ENCODE measurements around the gene NELFE. TPM values are rescaled to one million over a fixed set of nuclear protein-coding genes. Genes with fewer than 3 reads are reported as not detected.
A peak's percentile ranks its signal among the peaks of the same experiment; 100 is the strongest.
"Not testable (repeated sequence)": the region's sequence is repeated elsewhere in the genome, so short reads cannot be mapped to it uniquely, and the experiment has no call there.

The NELFE gene
- total RNA-seq, 4 donors from 2014 or later, result 52.6 to 83.9 (median 64.4) TPM

DNA sequence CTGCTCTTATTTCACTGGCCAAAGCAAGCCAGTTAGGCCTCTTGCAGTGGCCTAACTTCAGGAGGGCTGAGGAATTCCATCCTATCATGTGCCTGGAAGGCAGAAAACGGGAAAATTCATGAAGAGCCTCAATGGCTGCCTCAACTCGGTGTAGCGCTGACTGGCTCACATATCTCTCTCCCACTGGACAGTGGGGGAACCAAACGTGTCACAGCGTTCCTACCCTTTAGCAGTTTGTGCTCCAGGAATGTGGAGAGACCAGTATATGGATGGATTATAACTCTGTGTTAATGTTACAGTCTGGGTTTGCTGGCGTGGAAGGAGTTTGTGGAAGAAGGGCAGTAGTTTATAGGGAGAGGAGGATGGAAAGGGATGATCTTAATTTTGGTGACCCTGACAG, 43.0 kb downstream of the NELFE start:
- Histone ChIP-seq H3K27me3 (no peaks in the 10 kb centered on the region), H3K4me3 (no peak overlapping the region), H3K9me3 (no peaks in the 10 kb centered on the region), H3K4me1 (peaks cover 8 to 40% (median 11%) of the 10 kb centered on the region in 3 donors), H3K27ac (no peak overlapping the region), H3K36me3 (no peaks in the 10 kb centered on the region)
- intact Hi-C loops (cut with DNase I), result no loop called here
- no peak for TF ChIP-seq POLR2A (IDR thresholded peaks at IDR 0.05)
- TF ChIP-seq, protein P1, sequence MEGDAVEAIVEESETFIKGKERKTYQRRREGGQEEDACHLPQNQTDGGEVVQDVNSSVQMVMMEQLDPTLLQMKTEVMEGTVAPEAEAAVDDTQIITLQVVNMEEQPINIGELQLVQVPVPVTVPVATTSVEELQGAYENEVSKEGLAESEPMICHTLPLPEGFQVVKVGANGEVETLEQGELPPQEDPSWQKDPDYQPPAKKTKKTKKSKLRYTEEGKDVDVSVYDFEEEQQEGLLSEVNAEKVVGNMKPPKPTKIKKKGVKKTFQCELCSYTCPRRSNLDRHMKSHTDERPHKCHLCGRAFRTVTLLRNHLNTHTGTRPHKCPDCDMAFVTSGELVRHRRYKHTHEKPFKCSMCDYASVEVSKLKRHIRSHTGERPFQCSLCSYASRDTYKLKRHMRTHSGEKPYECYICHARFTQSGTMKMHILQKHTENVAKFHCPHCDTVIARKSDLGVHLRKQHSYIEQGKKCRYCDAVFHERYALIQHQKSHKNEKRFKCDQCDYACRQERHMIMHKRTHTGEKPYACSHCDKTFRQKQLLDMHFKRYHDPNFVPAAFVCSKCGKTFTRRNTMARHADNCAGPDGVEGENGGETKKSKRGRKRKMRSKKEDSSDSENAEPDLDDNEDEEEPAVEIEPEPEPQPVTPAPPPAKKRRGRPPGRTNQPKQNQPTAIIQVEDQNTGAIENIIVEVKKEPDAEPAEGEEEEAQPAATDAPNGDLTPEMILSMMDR (IDR thresholded peaks at IDR 0.05), result no peak
- no peak for DNase-seq
- 65 to 70% methylated on average over 6 of the region's 6 CpGs for WGBS, 2 donors

DNA sequence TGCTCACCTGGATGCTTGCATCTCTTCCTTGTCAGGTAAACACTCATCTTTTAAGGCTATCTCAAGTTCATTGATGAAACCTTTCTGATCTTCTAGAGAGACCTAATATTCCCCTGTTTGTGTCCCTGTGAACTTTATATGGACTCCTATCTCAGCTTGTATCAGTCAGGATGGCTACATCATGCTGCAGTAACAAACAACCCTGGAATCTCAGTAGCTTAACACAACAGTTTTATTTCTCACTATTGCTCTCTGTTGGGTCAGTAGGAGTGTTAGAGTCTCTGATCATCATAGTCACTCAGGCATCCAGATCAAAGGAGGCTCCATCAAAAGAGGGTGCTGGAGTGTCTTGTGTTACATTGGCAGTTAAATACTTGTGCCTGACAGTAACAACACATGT, 43.4 kb downstream of the NELFE start:
- Histone ChIP-seq H3K9me3 (no peaks in the 10 kb centered on the region), H3K27ac (no peak overlapping the region), H3K36me3 (no peaks in the 10 kb centered on the region), H3K4me1 (peaks cover 5 to 41% (median 12%) of the 10 kb centered on the region in 3 donors), H3K4me3 (no peak overlapping the region), H3K27me3 (no peaks in the 10 kb centered on the region)
- intact Hi-C loops (cut with DNase I), result no loop called here
- DNase-seq, result no peak
- no peak for TF ChIP-seq POLR2A (IDR thresholded peaks at IDR 0.05)
- TF ChIP-seq, protein P1 (IDR thresholded peaks at IDR 0.05), result peak in 1 of 6 experiments; percentile 19

- Histone ChIP-seq H3K36me3 (no peaks in the 10 kb centered on the region), H3K4me1 (peaks cover 5 to 40% (median 12%) of the 10 kb centered on the region in 3 donors), H3K9me3 (no peaks in the 10 kb centered on the region), H3K27ac (peak overlapping the region; percentile 18 to 81 (median 52)), H3K4me3 (no peak overlapping the region), H3K27me3 (no peaks in the 10 kb centered on the region)
- intact Hi-C loops (cut with DNase I), result no loop called here
- 72 to 83% methylated on average over 6 to 11 of the region's 11 CpGs for whole genome bisulfite sequencing, 2 donors
- TF ChIP-seq, protein P1 (IDR thresholded peaks at IDR 0.05), result no peak
- no peak for TF ChIP-seq POLR2A (IDR thresholded peaks at IDR 0.05)
- DNase-seq, result no peak
These were observed 46.8 kb downstream of the NELFE start for GRCh38 chr6:31911826-31912585.

- intact Hi-C loops (cut with DNase I); H3K27ac ChIP-seq; H3K9me3 ChIP-seq; DNase-seq; H3K4me3 ChIP-seq; H3K27me3 ChIP-seq; H3K36me3 ChIP-seq: not testable (repeated sequence)
- 75 to 79% methylated on average over 7 of the region's 7 CpGs for WGBS, 2 donors
- peaks cover 5 to 40% (median 12%) of the 10 kb centered on the region in 3 donors for H3K4me1 ChIP-seq
These were observed 49.5 kb downstream of the NELFE start for GRCh38 chr6:31909298-31909697.

- 33 to 35% methylated on average over 4 of the region's 4 CpGs for WGBS, 2 donors
- peaks cover 5 to 41% (median 12%) of the 10 kb centered on the region in 3 donors for H3K4me1 ChIP-seq
- no peak overlapping the region for H3K4me3 ChIP-seq
- no peak for DNase-seq
- TF ChIP-seq, protein P1 (IDR thresholded peaks at IDR 0.05), result no peak
- TF ChIP-seq POLR2A (IDR thresholded peaks at IDR 0.05), result peak in 1 of 4 donors; percentile 9
- H3K9me3 ChIP-seq, result no peaks in the 10 kb centered on the region
- H3K27ac ChIP-seq, result no peak overlapping the region
- intact Hi-C loops (cut with DNase I), result no loop called here
- no peaks in the 10 kb centered on the region for H3K36me3 ChIP-seq
- H3K27me3 ChIP-seq, result no peaks in the 10 kb centered on the region
These were observed 50.0 kb downstream of the NELFE start for GRCh38 chr6:31908791-31909190.

GRCh38 chr6:31908255-31908654, 50.5 kb downstream of the NELFE start:
- not testable (repeated sequence) for DNase-seq

More at GRCh38 chr6:31908255-31908654, 50.5 kb downstream of the NELFE start:
- H3K27me3 ChIP-seq; H3K4me3 ChIP-seq; H3K36me3 ChIP-seq; H3K9me3 ChIP-seq; intact Hi-C loops (cut with DNase I); H3K27ac ChIP-seq: not testable (repeated sequence)
- peaks cover 5 to 41% (median 12%) of the 10 kb centered on the region in 3 donors for H3K4me1 ChIP-seq
- 81 to 88% methylated on average over 4 to 5 of the region's 5 CpGs for WGBS, 2 donors

All from esophagus squamous epithelium (tissue), 5 donors.